ENCODE results near the gene GNAS-AS1.
A peak's percentile ranks its signal among the peaks of the same experiment; 100 is the strongest.

DNA sequence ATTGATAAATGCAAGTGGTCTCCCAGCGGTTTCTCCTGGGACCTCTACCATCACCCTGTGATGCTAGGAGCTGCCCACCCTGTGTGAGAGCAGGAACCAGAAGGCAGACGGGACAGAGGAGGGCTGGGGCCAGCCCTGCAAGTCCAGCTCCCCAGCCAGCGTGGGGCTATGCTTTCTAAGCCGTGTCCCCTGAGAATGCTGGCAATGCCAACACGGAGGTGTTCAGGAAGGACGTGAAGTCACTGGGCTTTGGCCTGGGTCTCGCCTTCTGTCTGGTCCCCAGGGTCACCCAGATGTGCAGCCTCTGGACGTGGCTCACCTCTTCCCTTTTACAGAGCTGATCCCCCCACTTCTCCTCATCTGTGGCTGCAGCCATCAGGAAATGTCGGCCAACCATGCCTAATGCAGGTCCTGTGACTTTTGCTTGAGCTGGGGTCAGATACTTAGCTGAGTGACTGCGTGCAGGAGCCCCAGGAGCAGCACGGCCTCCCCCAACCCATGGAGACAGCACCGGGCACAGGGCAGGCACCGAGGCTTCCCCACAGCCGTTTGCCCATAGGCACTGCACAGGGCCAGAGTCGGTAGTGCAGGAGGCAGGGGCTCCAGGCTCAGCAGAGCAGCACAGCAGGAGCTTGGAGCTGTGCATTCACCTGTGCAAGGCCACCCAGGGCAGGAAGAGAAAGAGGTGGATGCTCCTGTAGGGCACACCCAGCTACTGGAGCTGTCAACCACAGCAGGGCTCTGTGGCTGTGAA, 66.2 kb downstream of the GNAS-AS1 start:
- TF ChIP-seq, protein P1, sequence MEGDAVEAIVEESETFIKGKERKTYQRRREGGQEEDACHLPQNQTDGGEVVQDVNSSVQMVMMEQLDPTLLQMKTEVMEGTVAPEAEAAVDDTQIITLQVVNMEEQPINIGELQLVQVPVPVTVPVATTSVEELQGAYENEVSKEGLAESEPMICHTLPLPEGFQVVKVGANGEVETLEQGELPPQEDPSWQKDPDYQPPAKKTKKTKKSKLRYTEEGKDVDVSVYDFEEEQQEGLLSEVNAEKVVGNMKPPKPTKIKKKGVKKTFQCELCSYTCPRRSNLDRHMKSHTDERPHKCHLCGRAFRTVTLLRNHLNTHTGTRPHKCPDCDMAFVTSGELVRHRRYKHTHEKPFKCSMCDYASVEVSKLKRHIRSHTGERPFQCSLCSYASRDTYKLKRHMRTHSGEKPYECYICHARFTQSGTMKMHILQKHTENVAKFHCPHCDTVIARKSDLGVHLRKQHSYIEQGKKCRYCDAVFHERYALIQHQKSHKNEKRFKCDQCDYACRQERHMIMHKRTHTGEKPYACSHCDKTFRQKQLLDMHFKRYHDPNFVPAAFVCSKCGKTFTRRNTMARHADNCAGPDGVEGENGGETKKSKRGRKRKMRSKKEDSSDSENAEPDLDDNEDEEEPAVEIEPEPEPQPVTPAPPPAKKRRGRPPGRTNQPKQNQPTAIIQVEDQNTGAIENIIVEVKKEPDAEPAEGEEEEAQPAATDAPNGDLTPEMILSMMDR (conservative IDR thresholded peaks at IDR 0.05): no peak
- peak; percentile 62; the same call in 1 of the 2 replicates for TF ChIP-seq EZH2 (IDR thresholded peaks at IDR 0.05; ENCODE audit: low read depth)
